ENCODE data around the gene GLRA2. TPM values are rescaled to one million over a fixed set of nuclear protein-coding genes. Genes with fewer than 3 reads are reported as not detected.

GLRA2 gene
- total RNA-seq, 1 donor from 2014 or later, result not detected

GRCh38 chrX:14712096-14712495 is 182.8 kb downstream of the GLRA2 start:
- peak; percentile 4 for DNase-seq

GRCh38 chrX:14717949-14718348 is 188.6 kb downstream of the GLRA2 start:
- no peak for DNase-seq

- DNase-seq, result no peak
These were observed 189.1 kb downstream of the GLRA2 start for GRCh38 chrX:14718403-14718802.

GRCh38 chrX:14729058-14729457 is 199.7 kb downstream of the GLRA2 start:
- no peak for DNase-seq

- no peak for DNase-seq
These were observed 209.3 kb downstream of the GLRA2 start for GRCh38 chrX:14738643-14739042.

GRCh38 chrX:14753441-14753840 is 224.1 kb downstream of the GLRA2 start:
- DNase-seq, result no peak

GRCh38 chrX:14758029-14758491 is 228.7 kb downstream of the GLRA2 start:
- no peak for DNase-seq

- DNase-seq, result no peak
These were observed 246.1 kb downstream of the GLRA2 start for GRCh38 chrX:14775416-14775815.

GRCh38 chrX:14776901-14777300 is 247.6 kb downstream of the GLRA2 start:
- DNase-seq, result no peak

GRCh38 chrX:14777525-14777924 is 248.2 kb downstream of the GLRA2 start:
- no peak for DNase-seq

GRCh38 chrX:14779580-14779979 is 250.2 kb downstream of the GLRA2 start:
- DNase-seq, result no peak

Data from dermis blood vessel endothelial cell (primary cell).